OCI-LY7 (cell line): Measurements from ENCODE around the gene PTGES3L. TPM values are rescaled to one million over a fixed set of nuclear protein-coding genes. Genes with fewer than 3 reads are reported as not detected.
A peak's percentile ranks its signal among the peaks of the same experiment; 100 is the strongest.
"Not testable (repeated sequence)": the region's sequence is repeated elsewhere in the genome, so short reads cannot be mapped to it uniquely, and the experiment has no call there.

Source experiments
- BruUV-seq: library from RNA; stranded (reverse); fragments of 400-500 nt; replicated peaks from 2 replicates; lab custom pipeline; 2021; lab: Mats Ljungman, UMichigan
- CTCF ChIA-PET: fragments of 300-600 bp; sonication (Branson Sonifier 250); formaldehyde crosslinking; loops from one replicate; lab custom pipeline; 2022; ENCODE audit warnings: antibody characterized with exemption; ENCODE audit not compliant: unreplicated experiment; lab: Charles Lee
- POLR2A ChIA-PET: fragments of 300-600 bp; sonication (Branson Sonifier 250); formaldehyde crosslinking; loops from one replicate; lab custom pipeline; 2022; ENCODE audit warnings: antibody characterized with exemption; lab: Charles Lee
- DNase-seq: peaks from one replicate; pipeline ENCODE4 v3.0.0-alpha.2; 2015; ENCODE audit warnings: low spot score
- H2AFZ ChIP-seq: fragments of 200-600 bp; sonication (generic), shearing (Covaris generic); 2 replicates; pipeline ENCODE4 v1.6.1; 2014; ENCODE audit warnings: mild to moderate bottlenecking, antibody characterized with exemption, low read length, moderate library complexity
- H3K27ac ChIP-seq: fragments of 200-600 bp; sonication (generic); 2 replicates; pipeline ENCODE4 v1.5.1; 2014; ENCODE audit warnings: mixed run types, low read depth, mild to moderate bottlenecking, moderate library complexity, low read length, inconsistent platforms; ENCODE audit not compliant: poor library complexity, severe bottlenecking
- H3K36me3 ChIP-seq: fragments of 200-600 bp; sonication (generic); 2 replicates; pipeline ENCODE4 v1.6.1; 2014; ENCODE audit warnings: mild to moderate bottlenecking, antibody characterized with exemption, low read length, moderate library complexity, mixed read lengths; ENCODE audit not compliant: insufficient read depth
- H3K4me1 ChIP-seq: fragments of 200-600 bp; sonication (generic); 2 replicates; pipeline ENCODE4 v1.5.1; 2014; ENCODE audit warnings: mild to moderate bottlenecking, low read length; ENCODE audit not compliant: insufficient read depth, poor library complexity, severe bottlenecking
- H3K4me2 ChIP-seq: fragments of 200-600 bp; sonication (generic); 2 replicates; pipeline ENCODE4 v1.6.1; 2014; ENCODE audit warnings: mild to moderate bottlenecking, low read length
- H3K4me3 ChIP-seq: fragments of 200-600 bp; sonication (generic); 2 replicates; pipeline ENCODE4 v1.5.1; 2014; ENCODE audit warnings: mild to moderate bottlenecking, low read depth, low read length; ENCODE audit not compliant: poor library complexity, severe bottlenecking
- H3K79me2 ChIP-seq: fragments of 200-600 bp; sonication (generic); 2 replicates; pipeline ENCODE4 v1.6.1; 2016; ENCODE audit warnings: low read depth, mild to moderate bottlenecking, low read length, moderate library complexity, mixed read lengths; ENCODE audit not compliant: insufficient read depth
- H3K9me2 ChIP-seq: fragments of 200-600 bp; sonication (generic); 2 replicates; pipeline ENCODE4 v1.6.1; 2016; ENCODE audit warnings: mild to moderate bottlenecking, low read length, mixed read lengths; ENCODE audit not compliant: insufficient read depth
- H3K9me3 ChIP-seq: fragments of 200-600 bp; sonication (generic); 2 replicates; pipeline ENCODE4 v1.6.1; 2014; ENCODE audit warnings: mild to moderate bottlenecking, mixed run types, low read length, mixed read lengths
- H4K20me1 ChIP-seq: fragments of 200-600 bp; sonication (generic); 2 replicates; pipeline ENCODE4 v1.6.1; 2014; ENCODE audit warnings: mild to moderate bottlenecking, antibody characterized with exemption, low read length, moderate library complexity, mixed read lengths; ENCODE audit not compliant: insufficient read depth
- EZH2phosphoT487 ChIP-seq: fragments of 200-600 bp; sonication (generic); IDR thresholded peaks from 2 replicates; pipeline ENCODE4 v1.6.1; 2018; ENCODE audit warnings: low read depth, borderline replicate concordance, mild to moderate bottlenecking, mixed run types, antibody characterized with exemption, low read length, moderate library complexity, mixed read lengths
- intact Hi-C: fragments of 100-400 bp; cut with micrococcal nuclease; formaldehyde crosslinking; loops from one replicate; pipeline ENCODE4 v1.10.0; 2022; ENCODE audit not compliant: unreplicated experiment
- total RNA-seq, 2 experiments: library from RNA; depleted of rRNA in 1 of 2; stranded (reverse); fragments of >200 nt in 1 of 2; shearing (Covaris generic) in 1 of 2; gene quantifications; 2 replicates each; pipeline ENCODE4 v1.2.3, GENCODE V29; 2014 to 2022
- TF ChIP-seq, protein P1 (sequence below): fragments of 200-600 bp; sonication (generic); conservative IDR thresholded peaks from 2 replicates; pipeline ENCODE4 v1.5.1; 2014; ENCODE audit warnings: mild to moderate bottlenecking, antibody characterized with exemption, low read length, moderate library complexity, mixed read lengths

The PTGES3L gene
- total RNA-seq, 2 experiments from 2014 or later: 0.13 to 2.1 TPM

DNA sequence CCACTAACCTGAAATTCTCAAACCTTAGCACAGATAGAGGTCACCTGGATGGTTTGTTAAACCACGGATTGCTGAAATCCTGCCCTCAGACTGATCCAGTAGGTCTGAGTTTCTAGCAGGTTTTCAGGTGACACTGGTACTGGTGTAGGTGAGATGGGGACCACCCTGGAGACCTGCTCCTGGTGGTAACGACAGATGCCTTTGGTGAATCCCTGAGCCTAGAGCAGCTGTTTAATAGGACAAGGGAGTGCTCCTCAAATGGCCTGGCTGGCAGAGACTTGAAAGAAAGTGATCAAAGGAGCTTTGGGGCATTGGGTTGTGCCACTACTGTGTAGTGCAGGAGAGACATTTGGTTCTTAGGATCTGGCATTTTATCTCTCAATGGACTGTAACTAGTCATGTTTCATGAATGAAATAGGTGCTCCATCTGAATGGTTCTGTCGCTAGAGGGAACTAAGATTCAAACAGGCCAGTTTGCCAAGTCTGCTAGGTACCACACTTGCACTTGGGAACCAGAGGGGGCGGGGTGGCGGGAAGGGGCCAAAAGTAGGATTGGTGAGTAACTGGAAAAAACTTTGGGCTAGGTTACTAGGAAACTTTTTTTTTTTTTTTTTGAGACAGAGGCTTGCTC is 23.8 kb upstream of the PTGES3L start:
- Histone ChIP-seq H3K79me2 (peaks cover 26% of the 10 kb centered on the region), H2AFZ (no peak overlapping the region), H3K9me2 (no peaks in the 10 kb centered on the region), H3K4me3 (no peak overlapping the region), H4K20me1 (peaks cover 14% of the 10 kb centered on the region; the same call in 1 of the 2 replicates), H3K36me3 (peaks cover 73% of the 10 kb centered on the region), H3K9me3 (no peaks in the 10 kb centered on the region), H3K4me1 (peaks cover 21% of the 10 kb centered on the region), H3K4me2 (no peak overlapping the region), H3K27ac (peak overlapping the region; percentile 9)
- BruUV-seq: no TSS peak
- DNase-seq: no peak
- TF ChIP-seq, protein P1, sequence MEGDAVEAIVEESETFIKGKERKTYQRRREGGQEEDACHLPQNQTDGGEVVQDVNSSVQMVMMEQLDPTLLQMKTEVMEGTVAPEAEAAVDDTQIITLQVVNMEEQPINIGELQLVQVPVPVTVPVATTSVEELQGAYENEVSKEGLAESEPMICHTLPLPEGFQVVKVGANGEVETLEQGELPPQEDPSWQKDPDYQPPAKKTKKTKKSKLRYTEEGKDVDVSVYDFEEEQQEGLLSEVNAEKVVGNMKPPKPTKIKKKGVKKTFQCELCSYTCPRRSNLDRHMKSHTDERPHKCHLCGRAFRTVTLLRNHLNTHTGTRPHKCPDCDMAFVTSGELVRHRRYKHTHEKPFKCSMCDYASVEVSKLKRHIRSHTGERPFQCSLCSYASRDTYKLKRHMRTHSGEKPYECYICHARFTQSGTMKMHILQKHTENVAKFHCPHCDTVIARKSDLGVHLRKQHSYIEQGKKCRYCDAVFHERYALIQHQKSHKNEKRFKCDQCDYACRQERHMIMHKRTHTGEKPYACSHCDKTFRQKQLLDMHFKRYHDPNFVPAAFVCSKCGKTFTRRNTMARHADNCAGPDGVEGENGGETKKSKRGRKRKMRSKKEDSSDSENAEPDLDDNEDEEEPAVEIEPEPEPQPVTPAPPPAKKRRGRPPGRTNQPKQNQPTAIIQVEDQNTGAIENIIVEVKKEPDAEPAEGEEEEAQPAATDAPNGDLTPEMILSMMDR: no peak
- TF ChIP-seq EZH2phosphoT487: no peak
- ChIA-PET CTCF (no interaction called here), POLR2A (no interaction called here)
- intact Hi-C loops: no loop called here

DNA sequence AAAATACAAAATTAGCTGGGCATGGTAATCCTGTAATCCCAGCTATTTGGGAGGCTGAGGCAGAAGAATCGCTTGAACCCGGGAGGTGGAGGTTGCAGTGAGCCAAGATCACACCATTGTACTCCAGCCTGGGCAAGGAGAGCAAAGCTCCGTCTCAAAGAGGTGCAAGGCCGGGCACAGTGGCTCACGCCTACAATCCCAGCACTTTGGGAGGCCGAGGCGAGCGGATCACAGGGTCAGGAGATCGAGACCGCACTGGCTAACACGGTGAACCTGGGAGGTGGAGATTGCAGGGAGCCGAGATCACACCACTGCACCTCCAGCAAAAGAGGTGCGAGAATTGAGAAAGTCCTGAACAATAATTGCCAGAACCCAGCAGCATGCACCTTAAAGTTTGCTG is 21.0 kb upstream of the PTGES3L start:
- H3K4me1 ChIP-seq: peaks cover 20% of the 10 kb centered on the region
- H4K20me1 ChIP-seq: peaks cover 14% of the 10 kb centered on the region; the same call in 1 of the 2 replicates
- peaks cover 73% of the 10 kb centered on the region for H3K36me3 ChIP-seq
- H3K79me2 ChIP-seq: peaks cover 30% of the 10 kb centered on the region
- H3K9me2 ChIP-seq, CTCF ChIA-PET, H3K4me3 ChIP-seq, H3K9me3 ChIP-seq, H3K27ac ChIP-seq, POLR2A ChIA-PET, H2AFZ ChIP-seq, H3K4me2 ChIP-seq, intact Hi-C loops, DNase-seq, BruUV-seq: not testable (repeated sequence)

DNA sequence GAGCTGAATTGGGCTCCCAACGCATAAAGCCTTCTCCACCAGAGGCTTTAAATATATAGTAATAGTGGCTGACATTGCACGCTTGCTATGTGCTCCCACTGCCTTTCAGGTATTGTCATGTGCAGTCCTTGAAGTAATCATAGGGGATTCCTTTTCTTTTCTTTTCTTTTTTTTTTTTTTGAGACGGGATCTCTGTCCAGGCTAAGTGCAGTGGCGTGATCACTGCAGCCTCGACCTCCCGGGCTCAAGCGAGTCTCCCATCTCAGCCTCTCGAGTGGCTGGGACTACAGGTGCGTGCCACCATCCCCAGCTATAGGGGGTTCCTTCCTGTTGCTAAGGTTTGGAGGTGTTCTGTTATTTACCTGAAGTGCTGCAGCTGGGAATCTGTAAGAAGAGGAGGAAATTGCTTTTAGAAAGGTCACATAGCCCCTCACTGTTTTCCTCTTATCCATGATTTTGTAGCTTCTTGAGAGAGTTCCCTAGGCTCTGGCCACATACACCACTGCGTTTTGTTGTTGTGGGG is 19.2 kb upstream of the PTGES3L start:
- ChIA-PET POLR2A (interaction anchor here (0.6 to 2.1 kb wide), 6 partner anchors 9 to 526 kb away, joined by 3 to 21 read pairs (median 3); partner anchors contain the start of gene PSME3), CTCF (no interaction called here)
- Histone ChIP-seq H3K9me3 (no peaks in the 10 kb centered on the region), H3K9me2 (no peaks in the 10 kb centered on the region), H2AFZ (no peak overlapping the region), H3K79me2 (peaks cover 30% of the 10 kb centered on the region), H3K27ac (peak overlapping the region; percentile 63), H3K4me1 (peaks cover 20% of the 10 kb centered on the region), H3K36me3 (peaks cover 69% of the 10 kb centered on the region), H3K4me2 (peak overlapping the region; percentile 88), H3K4me3 (peak overlapping the region; percentile 95), H4K20me1 (peaks cover 14% of the 10 kb centered on the region; the same call in 1 of the 2 replicates)
- no peak for DNase-seq
- TF ChIP-seq EZH2phosphoT487: no peak
- TF ChIP-seq, protein P1: no peak
- intact Hi-C loops: loop anchor here (5.0 kb wide), 2 partner anchors 62 to 167 kb away; partner anchors contain the start of gene PSME3
- BruUV-seq: no TSS peak
